Upper lobe of left lung (tissue), 4 donors: Measurements from ENCODE around the gene SMO.

Experiments
- CTCF ChIP-seq, 6 experiments: fragments of 450-650 bp in 4 of 6; fragments of 200-600 bp in 2 of 6; sonication (generic) in 2 of 6; IDR thresholded peaks; one replicate each; pipeline ENCODE4 v1.5.1; 2016 to 2019; ENCODE audit warnings: antibody characterized with exemption in 6 of 6
- EP300 ChIP-seq, 4 donors: sonication (generic); formaldehyde crosslinking; IDR thresholded peaks; one replicate each; pipeline ENCODE4 v1.5.1; 2017; ENCODE audit warnings: antibody characterized with exemption in 4 of 4, control low read depth in 2 of 4
- POLR2A ChIP-seq, 4 donors: fragments of 450-650 bp; IDR thresholded peaks; one replicate each; pipeline ENCODE4 v1.5.1; 2016 to 2017; ENCODE audit warnings: antibody characterized with exemption in 4 of 4, mild to moderate bottlenecking in 2 of 4
- POLR2AphosphoS5 ChIP-seq, 2 donors: sonication (generic); formaldehyde crosslinking; IDR thresholded peaks; one replicate each; pipeline ENCODE4 v1.5.1; 2017; ENCODE audit warnings: antibody characterized with exemption in 2 of 2

- no peak for TF ChIP-seq POLR2A (IDR thresholded peaks at IDR 0.05)
- TF ChIP-seq CTCF (IDR thresholded peaks at IDR 0.05) = no peak
- no peak for TF ChIP-seq POLR2AphosphoS5 (IDR thresholded peaks at IDR 0.05)
- no peak for TF ChIP-seq EP300 (IDR thresholded peaks at IDR 0.05)
Observed at GRCh38 chr7:129199406-129199805, 11.0 kb downstream of the SMO start.
